Measurements from ENCODE around the gene KLC1.
"Not testable (repeated sequence)": the region's sequence is repeated elsewhere in the genome, so short reads cannot be mapped to it uniquely, and the experiment has no call there.

The KLC1 gene

GRCh38 chr14:103597623-103598377 lies 31.2 kb upstream of the KLC1 start:
- DNase-seq (ENCODE audit: low read depth) = no peak
- TF ChIP-seq, protein P1, sequence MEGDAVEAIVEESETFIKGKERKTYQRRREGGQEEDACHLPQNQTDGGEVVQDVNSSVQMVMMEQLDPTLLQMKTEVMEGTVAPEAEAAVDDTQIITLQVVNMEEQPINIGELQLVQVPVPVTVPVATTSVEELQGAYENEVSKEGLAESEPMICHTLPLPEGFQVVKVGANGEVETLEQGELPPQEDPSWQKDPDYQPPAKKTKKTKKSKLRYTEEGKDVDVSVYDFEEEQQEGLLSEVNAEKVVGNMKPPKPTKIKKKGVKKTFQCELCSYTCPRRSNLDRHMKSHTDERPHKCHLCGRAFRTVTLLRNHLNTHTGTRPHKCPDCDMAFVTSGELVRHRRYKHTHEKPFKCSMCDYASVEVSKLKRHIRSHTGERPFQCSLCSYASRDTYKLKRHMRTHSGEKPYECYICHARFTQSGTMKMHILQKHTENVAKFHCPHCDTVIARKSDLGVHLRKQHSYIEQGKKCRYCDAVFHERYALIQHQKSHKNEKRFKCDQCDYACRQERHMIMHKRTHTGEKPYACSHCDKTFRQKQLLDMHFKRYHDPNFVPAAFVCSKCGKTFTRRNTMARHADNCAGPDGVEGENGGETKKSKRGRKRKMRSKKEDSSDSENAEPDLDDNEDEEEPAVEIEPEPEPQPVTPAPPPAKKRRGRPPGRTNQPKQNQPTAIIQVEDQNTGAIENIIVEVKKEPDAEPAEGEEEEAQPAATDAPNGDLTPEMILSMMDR (IDR thresholded peaks at IDR 0.05; ENCODE audit: insufficient read depth, low read depth, low read length, missing control alignments) = no peak
- H3K4me3 ChIP-seq (ENCODE audit: low read depth, low read length) = no peak overlapping the region

GRCh38 chr14:103600503-103600902 lies 28.5 kb upstream of the KLC1 start:
- TF ChIP-seq, protein P1 (IDR thresholded peaks at IDR 0.05; ENCODE audit: insufficient read depth, low read depth, low read length, missing control alignments) = no peak
- no peak overlapping the region for H3K4me3 ChIP-seq (ENCODE audit: low read depth, low read length)
- DNase-seq (ENCODE audit: low read depth) = no peak

GRCh38 chr14:103604620-103605019 lies 24.4 kb upstream of the KLC1 start:
- no peak for DNase-seq (ENCODE audit: low read depth)
- H3K4me3 ChIP-seq (ENCODE audit: low read depth, low read length) = no peak overlapping the region
- TF ChIP-seq, protein P1 (IDR thresholded peaks at IDR 0.05; ENCODE audit: insufficient read depth, low read depth, low read length, missing control alignments) = no peak

- peak overlapping the region; percentile 3 for H3K4me3 ChIP-seq (ENCODE audit: low read depth, low read length)
- peak; percentile 90 for DNase-seq (ENCODE audit: low read depth)
Measured at GRCh38 chr14:103606963-103607668, 21.9 kb upstream of the KLC1 start.

DNA sequence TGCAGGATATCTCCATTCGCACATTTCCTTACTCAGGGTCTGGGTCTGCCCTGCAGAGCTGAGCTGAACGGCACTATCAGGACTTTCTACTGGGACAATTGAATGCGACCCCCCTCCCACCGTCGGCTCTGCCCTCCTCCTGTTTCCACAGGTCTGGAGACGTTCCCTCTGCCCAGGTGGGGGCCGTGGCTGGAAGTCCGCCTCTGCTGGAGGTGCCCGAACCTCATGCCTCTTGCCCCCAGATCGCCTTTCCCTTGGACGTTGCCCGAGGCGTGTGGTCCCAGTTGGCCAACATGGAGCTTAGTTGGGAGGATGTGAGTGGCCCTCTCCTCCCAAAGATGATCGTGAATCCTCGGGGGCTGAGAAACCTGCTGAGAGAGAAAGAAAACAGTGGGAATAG lies 21.2 kb upstream of the KLC1 start:
- TF ChIP-seq, protein P1 (IDR thresholded peaks at IDR 0.05; ENCODE audit: insufficient read depth, low read depth, low read length, missing control alignments) = no peak
- no peak overlapping the region for H3K4me3 ChIP-seq (ENCODE audit: low read depth, low read length)
- DNase-seq (ENCODE audit: low read depth) = no peak

More at GRCh38 chr14:103606963-103607668, 21.9 kb upstream of the KLC1 start:
- TF ChIP-seq, protein P1 (IDR thresholded peaks at IDR 0.05; ENCODE audit: insufficient read depth, low read depth, low read length, missing control alignments) = peak; percentile 19

- H3K4me3 ChIP-seq (ENCODE audit: low read depth, low read length); DNase-seq (ENCODE audit: low read depth): not testable (repeated sequence)
Measured at GRCh38 chr14:103609081-103609480, 19.9 kb upstream of the KLC1 start.

DNA sequence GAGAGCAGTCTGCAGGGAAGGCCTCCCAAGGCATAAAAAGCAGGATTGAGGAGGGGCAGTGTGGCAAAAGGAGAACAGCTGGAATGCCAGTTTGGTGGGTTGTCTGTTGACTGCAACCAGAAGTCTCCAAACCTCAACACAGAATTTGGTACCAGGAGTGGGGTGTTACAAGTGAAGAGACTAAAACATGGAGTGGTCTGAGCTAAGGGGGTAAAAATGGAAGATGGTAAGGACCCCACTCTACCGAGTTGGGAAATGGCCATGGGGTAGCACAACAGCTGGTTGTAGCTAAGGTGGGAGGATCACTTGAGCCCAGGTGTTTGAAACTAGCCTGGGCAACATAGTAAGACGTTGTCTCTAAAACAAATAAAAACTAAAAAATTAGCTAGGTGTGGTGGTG lies 17.8 kb upstream of the KLC1 start:
- TF ChIP-seq, protein P1 (IDR thresholded peaks at IDR 0.05; ENCODE audit: insufficient read depth, low read depth, low read length, missing control alignments) = no peak
- no peak overlapping the region for H3K4me3 ChIP-seq (ENCODE audit: low read depth, low read length)
- no peak for DNase-seq (ENCODE audit: low read depth)
